ENCODE data around the gene THSD7A. TPM values are rescaled to one million over a fixed set of nuclear protein-coding genes. Genes with fewer than 3 reads are reported as not detected.
A peak's percentile ranks its signal among the peaks of the same experiment; 100 is the strongest.

THSD7A gene
- total RNA-seq, 1 experiment from 2014 or later = 5.9 TPM

DNA sequence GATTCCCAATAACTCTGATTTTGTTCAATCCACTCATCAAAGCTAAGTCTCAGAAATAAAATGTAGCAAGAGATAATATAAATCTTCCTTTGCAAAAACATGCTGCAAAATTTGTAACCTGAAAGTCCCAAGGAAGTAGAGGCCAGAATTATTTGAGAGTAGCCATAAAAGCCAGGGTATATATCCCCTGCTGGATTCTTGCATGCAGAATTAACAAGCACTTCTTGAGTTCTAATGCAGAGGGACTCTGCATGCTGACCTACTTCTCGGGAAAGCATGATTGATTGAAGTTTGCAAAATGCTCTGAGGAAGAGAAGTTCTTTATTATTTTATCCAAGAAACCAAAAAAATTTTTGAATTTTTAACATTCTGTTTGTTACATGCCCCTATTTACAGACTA lies 121.6 kb downstream of the THSD7A start:
- no peak for DNase-seq
- BruUV-seq (replicated peaks) = no TSS peak
- CTCF ChIA-PET = no interaction called here
- no peaks in the 10 kb centered on the region for H3K9me3 Mint-ChIP-seq (ENCODE audit: low read depth, unreplicated experiment)
- H3K27me3 Mint-ChIP-seq (ENCODE audit: unreplicated experiment) = no peaks in the 10 kb centered on the region
- H3K27ac Mint-ChIP-seq (ENCODE audit: unreplicated experiment) = no peak overlapping the region
- peaks cover 24% of the 10 kb centered on the region for H3K4me1 Mint-ChIP-seq (ENCODE audit: low read depth, unreplicated experiment)
- TF ChIP-seq, protein P1, sequence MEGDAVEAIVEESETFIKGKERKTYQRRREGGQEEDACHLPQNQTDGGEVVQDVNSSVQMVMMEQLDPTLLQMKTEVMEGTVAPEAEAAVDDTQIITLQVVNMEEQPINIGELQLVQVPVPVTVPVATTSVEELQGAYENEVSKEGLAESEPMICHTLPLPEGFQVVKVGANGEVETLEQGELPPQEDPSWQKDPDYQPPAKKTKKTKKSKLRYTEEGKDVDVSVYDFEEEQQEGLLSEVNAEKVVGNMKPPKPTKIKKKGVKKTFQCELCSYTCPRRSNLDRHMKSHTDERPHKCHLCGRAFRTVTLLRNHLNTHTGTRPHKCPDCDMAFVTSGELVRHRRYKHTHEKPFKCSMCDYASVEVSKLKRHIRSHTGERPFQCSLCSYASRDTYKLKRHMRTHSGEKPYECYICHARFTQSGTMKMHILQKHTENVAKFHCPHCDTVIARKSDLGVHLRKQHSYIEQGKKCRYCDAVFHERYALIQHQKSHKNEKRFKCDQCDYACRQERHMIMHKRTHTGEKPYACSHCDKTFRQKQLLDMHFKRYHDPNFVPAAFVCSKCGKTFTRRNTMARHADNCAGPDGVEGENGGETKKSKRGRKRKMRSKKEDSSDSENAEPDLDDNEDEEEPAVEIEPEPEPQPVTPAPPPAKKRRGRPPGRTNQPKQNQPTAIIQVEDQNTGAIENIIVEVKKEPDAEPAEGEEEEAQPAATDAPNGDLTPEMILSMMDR (IDR thresholded peaks at IDR 0.05; ENCODE audit: unreplicated experiment) = no peak
- intact Hi-C loops (cut with micrococcal nuclease; ENCODE audit: unreplicated experiment) = no loop called here
- H3K4me3 Mint-ChIP-seq (ENCODE audit: low read depth, unreplicated experiment) = no peak overlapping the region
- H3K36me3 Mint-ChIP-seq (ENCODE audit: insufficient read depth, unreplicated experiment) = no peaks in the 10 kb centered on the region

DNA sequence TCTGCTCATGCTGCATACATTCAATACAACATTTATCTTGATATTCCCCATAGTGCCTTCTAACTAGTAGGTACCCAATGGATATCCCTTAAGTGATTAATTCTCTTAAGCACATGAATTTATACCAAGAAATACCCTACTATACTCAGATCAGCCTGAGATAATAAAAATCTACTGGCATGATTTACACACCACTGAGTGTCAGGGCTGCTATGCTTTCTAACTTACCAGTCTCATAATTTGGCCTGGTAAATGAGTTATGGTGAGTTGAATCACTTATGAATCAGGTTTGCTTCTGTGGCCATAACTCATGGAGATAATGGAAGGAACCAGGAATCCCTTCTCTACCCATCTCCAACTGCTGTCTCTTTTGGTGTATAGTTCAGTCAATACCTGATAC lies 122.8 kb downstream of the THSD7A start:
- Mint-ChIP-seq H3K9me3 (ENCODE audit: low read depth, unreplicated experiment) (no peaks in the 10 kb centered on the region), H3K4me1 (ENCODE audit: low read depth, unreplicated experiment) (peaks cover 25% of the 10 kb centered on the region), H3K4me3 (ENCODE audit: low read depth, unreplicated experiment) (no peak overlapping the region), H3K27me3 (ENCODE audit: unreplicated experiment) (no peaks in the 10 kb centered on the region), H3K36me3 (ENCODE audit: insufficient read depth, unreplicated experiment) (no peaks in the 10 kb centered on the region), H3K27ac (ENCODE audit: unreplicated experiment) (peak overlapping the region; percentile 6)
- no TSS peak for BruUV-seq (replicated peaks)
- TF ChIP-seq, protein P1 (IDR thresholded peaks at IDR 0.05; ENCODE audit: unreplicated experiment) = no peak
- CTCF ChIA-PET = no interaction called here
- no peak for DNase-seq
- intact Hi-C loops (cut with micrococcal nuclease; ENCODE audit: unreplicated experiment) = loop anchor here (5.0 to 10.0 kb wide), 2 partner anchors 78 to 356 kb away; no protein-coding TSS in a partner anchor

DNA sequence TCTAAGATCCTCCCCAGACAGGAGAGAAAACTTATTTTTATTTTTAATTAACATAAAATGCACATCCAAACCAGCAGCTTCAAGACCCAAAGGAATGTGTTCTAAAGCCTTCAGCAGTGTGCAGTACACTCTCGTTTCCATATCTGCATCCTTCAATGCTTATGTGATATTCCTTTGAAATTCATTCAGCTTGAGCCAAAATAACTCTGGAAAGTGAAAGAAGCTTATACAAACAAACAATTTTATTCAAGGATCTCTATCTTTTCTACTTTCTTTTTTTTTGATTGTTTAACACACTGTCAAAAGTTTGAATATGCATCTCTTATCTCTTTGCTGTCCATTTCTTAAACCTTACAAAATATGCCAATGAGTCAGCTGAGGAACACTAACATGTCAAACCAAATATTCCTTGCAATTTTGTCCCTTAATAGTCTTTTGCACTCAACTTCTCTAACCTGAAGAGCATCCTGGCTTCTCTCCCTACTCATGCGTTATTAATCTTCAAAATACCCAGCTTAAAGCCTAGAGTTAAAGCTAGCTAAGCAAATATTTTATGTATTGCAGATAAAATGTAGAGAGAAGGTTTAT lies 124.3 kb downstream of the THSD7A start:
- Mint-ChIP-seq H3K27me3 (ENCODE audit: unreplicated experiment) (no peaks in the 10 kb centered on the region), H3K27ac (ENCODE audit: unreplicated experiment) (peak overlapping the region; percentile 27), H3K4me3 (ENCODE audit: low read depth, unreplicated experiment) (peak overlapping the region; percentile 13), H3K36me3 (ENCODE audit: insufficient read depth, unreplicated experiment) (no peaks in the 10 kb centered on the region), H3K4me1 (ENCODE audit: low read depth, unreplicated experiment) (peaks cover 24% of the 10 kb centered on the region), H3K9me3 (ENCODE audit: low read depth, unreplicated experiment) (no peaks in the 10 kb centered on the region)
- BruUV-seq (replicated peaks) = no TSS peak
- intact Hi-C loops (cut with micrococcal nuclease; ENCODE audit: unreplicated experiment) = loop anchor here (1.0 to 10.0 kb wide), 3 partner anchors 80 to 357 kb away; partner anchors contain the start of gene THSD7A
- TF ChIP-seq, protein P1 (IDR thresholded peaks at IDR 0.05; ENCODE audit: unreplicated experiment) = no peak
- no peak for DNase-seq
- CTCF ChIA-PET = interaction anchor here (1.0 kb wide), 1 partner anchor 15 kb away, joined by 5 read pairs; no protein-coding TSS in a partner anchor

DNA sequence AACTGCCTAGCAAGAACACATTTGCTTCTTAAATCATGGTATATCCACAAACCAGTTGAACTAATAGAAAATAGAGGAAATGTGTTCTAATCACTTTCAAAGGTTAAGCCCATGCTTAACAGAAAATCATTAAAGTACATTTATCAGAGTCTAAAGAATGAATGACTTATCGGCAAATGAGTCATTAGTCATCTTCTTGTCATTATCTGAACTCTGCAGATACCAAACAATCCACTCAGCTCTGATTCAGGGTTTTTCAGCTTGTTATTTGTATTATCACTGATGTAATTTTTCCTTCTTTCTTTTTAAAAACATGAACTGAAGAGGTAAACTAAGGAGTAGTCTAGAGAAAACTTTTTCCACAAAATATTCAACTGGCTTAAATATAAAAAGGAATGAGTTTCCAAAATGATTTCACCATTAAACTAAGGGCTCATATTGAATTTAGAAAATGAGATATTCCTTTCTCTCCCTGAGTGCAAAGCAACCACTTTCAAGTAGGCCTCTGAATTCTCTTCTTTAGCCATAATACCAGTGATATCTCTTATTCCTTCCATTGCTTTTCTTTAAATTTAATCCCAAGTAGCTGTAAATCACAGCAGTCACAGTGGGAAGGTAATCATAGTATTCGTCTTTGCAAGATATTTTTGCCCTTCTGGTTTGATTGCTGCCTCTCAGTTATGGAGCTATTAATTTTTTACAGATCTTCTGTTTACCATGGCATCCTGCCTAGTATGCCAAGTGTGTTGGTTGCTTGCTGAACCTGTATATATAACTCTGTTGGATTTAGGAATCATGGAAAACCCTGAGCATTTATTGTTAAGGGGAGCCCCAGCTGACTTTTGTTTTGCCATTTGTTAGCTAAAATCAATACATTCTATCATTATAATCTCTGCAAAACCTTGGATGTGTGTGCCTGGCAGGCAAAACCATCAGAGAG lies 125.1 kb downstream of the THSD7A start:
- peak; percentile 59 for DNase-seq
- H3K4me3 Mint-ChIP-seq (ENCODE audit: low read depth, unreplicated experiment) = peak overlapping the region; percentile 13
- no TSS peak for BruUV-seq (replicated peaks)
- H3K27ac Mint-ChIP-seq (ENCODE audit: unreplicated experiment) = peak overlapping the region; percentile 27
- CTCF ChIA-PET = interaction anchor here (0.6 to 1.0 kb wide), 6 partner anchors 9 to 788 kb away, joined by 3 to 12 read pairs (median 6); no protein-coding TSS in a partner anchor
- intact Hi-C loops (cut with micrococcal nuclease; ENCODE audit: unreplicated experiment) = loop anchor here (1.0 to 10.0 kb wide), 3 partner anchors 80 to 358 kb away; partner anchors contain the start of gene THSD7A
- TF ChIP-seq, protein P1 (IDR thresholded peaks at IDR 0.05; ENCODE audit: unreplicated experiment) = no peak
- peaks cover 24% of the 10 kb centered on the region for H3K4me1 Mint-ChIP-seq (ENCODE audit: low read depth, unreplicated experiment)
- no peaks in the 10 kb centered on the region for H3K36me3 Mint-ChIP-seq (ENCODE audit: insufficient read depth, unreplicated experiment)
- no peaks in the 10 kb centered on the region for H3K27me3 Mint-ChIP-seq (ENCODE audit: unreplicated experiment)
- no peaks in the 10 kb centered on the region for H3K9me3 Mint-ChIP-seq (ENCODE audit: low read depth, unreplicated experiment)

Data from Calu3 (cell line).